Muscle layer of colon (tissue), 2 donors: ENCODE results near the gene IVNS1ABP.
"Not testable (repeated sequence)": the region's sequence is repeated elsewhere in the genome, so short reads cannot be mapped to it uniquely, and the experiment has no call there.

Source experiments
- H3K27ac ChIP-seq: one replicate; pipeline ENCODE4 v1.7.0; 2013; ENCODE audit warnings: low read depth, mild to moderate bottlenecking, low read length, moderate library complexity
- H3K27me3 ChIP-seq, 2 donors: one replicate each; pipeline ENCODE4 v1.7.0; 2013; ENCODE audit warnings: low read length in 2 of 2, mild to moderate bottlenecking in 2 of 2; ENCODE audit not compliant: insufficient read depth in 2 of 2, control insufficient read depth in 1 of 2
- H3K36me3 ChIP-seq: one replicate; pipeline ENCODE4 v1.7.0; 2013; ENCODE audit warnings: mild to moderate bottlenecking, low read length; ENCODE audit not compliant: insufficient read depth
- H3K4me1 ChIP-seq: one replicate; pipeline ENCODE4 v1.7.0; 2013; ENCODE audit warnings: mild to moderate bottlenecking, low read length; ENCODE audit not compliant: insufficient read depth
- H3K4me3 ChIP-seq, 2 donors: one replicate each; pipeline ENCODE4 v1.7.0; 2013; ENCODE audit warnings: low read length in 2 of 2, low read depth in 1 of 2, mild to moderate bottlenecking in 1 of 2, moderate library complexity in 1 of 2
- H3K9ac ChIP-seq: one replicate; pipeline ENCODE4 v1.7.0; 2013; ENCODE audit warnings: low read length
- H3K9me3 ChIP-seq: one replicate; pipeline ENCODE4 v1.7.0; 2013; ENCODE audit warnings: mild to moderate bottlenecking, low read length
- donor health status: abdominal sarcoma.
- donor health status: Adenocarcinoma of cecum.

IVNS1ABP gene

DNA sequence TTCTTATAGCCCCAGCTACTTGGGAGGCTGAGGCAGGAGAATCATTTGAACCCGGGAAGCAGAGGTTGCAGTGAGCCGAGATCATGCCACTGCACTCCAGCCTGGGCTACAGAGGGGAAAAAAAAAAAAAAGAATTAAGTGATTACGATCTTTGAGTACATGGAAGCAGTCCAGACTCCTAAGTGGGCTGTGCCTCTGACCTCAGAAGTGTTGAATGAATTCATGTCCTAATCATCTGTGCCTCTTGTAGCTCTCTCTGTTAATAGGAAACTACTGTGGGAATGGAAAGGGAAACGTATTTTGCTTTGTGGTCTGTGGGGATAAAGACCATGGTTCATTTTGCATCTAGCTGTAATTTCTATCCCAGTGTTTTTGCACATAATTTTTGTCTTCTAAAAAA, 8.4 kb upstream of the IVNS1ABP start:
- H3K9ac ChIP-seq, result no peak overlapping the region
- no peak overlapping the region for H3K4me3 ChIP-seq
- no peaks in the 10 kb centered on the region for H3K4me1 ChIP-seq
- H3K9me3 ChIP-seq, result no peaks in the 10 kb centered on the region
- no peaks in the 10 kb centered on the region for H3K27me3 ChIP-seq
- H3K36me3 ChIP-seq, result no peaks in the 10 kb centered on the region
- H3K27ac ChIP-seq, result no peak overlapping the region

DNA sequence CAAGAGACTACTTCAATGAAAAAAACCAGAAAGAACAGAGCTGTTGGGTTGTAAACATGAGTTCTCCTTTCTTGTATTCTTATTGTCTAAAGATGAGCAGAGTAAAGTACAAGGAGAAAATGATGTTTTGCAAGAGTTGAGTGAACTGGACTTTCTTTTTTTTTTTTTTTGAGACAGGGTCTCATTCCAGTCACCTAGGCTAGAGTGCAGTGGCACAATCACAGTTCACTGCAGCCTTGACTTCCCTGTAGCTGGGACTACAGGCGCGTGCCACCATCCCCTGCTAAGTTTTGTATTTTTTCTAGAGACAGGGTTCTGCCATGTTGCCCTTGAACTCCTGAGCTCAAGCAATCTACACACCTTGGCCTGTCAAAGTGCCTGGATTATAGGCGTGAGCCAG, 7.1 kb upstream of the IVNS1ABP start:
- Histone ChIP-seq H3K4me1 (no peaks in the 10 kb centered on the region), H3K27ac (no peak overlapping the region), H3K9me3 (no peaks in the 10 kb centered on the region), H3K4me3 (no peak overlapping the region), H3K36me3 (no peaks in the 10 kb centered on the region), H3K27me3 (no peaks in the 10 kb centered on the region), H3K9ac (no peak overlapping the region)

DNA sequence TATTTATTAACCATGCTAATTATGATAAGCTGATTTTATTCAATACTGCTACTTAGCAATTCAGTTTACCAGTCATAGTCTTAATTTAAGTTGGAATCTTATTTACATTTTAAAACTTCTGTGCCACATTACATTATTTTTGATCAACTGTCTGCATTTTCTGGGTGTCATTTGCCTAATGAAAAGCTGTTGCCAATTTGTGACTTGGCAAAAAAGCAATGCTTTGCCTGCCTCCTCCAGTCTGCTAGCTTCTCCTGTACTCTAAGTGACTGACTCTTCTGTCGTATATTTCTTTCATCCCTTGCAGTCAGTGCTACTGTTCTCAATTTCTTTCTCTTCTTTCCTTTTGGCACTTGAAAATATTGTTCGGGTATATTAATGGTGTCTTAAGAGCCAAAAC, 5.6 kb upstream of the IVNS1ABP start:
- H3K4me3 ChIP-seq, result no peak overlapping the region
- no peaks in the 10 kb centered on the region for H3K36me3 ChIP-seq
- no peaks in the 10 kb centered on the region for H3K27me3 ChIP-seq
- no peak overlapping the region for H3K27ac ChIP-seq
- H3K9ac ChIP-seq, result no peak overlapping the region
- peaks cover 4% of the 10 kb centered on the region for H3K4me1 ChIP-seq
- no peaks in the 10 kb centered on the region for H3K9me3 ChIP-seq

DNA sequence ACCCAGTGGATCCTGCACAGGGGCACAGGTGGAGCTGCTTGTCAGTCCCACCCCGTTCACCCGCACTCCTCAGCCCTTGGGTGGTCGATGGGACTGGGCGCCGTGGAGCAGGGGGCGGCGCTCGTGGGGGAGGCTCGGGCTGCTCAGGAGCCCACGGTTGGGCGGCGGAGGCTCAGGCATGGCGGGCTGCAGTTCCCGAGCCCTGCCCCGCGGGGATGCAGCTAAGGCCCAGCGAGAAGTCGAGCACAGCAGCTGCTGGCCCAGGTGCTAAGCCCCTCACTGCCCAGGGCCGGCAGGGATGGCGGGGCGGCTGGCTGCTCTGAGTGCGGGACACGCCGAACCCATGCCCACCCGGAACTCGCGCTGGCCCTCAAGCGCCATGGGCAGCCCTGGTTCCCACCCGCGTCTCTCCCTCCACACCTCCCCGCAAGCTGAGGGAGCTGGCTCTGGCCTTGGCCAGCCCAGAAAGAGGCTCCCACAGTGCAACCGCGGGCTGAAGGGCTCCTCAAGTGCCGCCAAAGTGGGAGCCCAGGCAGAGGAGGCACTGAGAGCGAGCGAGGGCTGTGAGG, 4.7 kb upstream of the IVNS1ABP start:
- not testable (repeated sequence) for H3K27ac ChIP-seq, H3K9me3 ChIP-seq, H3K4me3 ChIP-seq, H3K9ac ChIP-seq, H3K4me1 ChIP-seq, H3K27me3 ChIP-seq, H3K36me3 ChIP-seq

DNA sequence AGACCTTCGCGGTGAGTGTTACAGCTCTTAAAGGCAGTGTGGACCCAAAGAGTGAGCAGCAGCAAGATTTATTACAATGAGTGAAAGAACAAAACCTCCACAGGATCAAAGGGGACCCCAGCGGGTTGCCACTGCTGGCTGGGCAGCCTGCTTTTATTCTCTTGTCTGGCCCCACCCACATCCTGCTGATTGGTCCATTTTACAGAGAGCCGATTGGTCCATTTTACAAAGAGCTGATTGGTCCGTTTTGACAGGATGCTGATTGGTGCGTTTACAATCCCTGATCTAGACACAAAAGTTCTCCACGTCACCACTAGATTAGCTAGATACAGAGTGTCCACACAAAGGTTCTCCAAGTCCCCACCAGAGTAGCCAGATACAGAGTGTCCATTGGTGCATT, 4.1 kb upstream of the IVNS1ABP start:
- not testable (repeated sequence) for H3K27me3 ChIP-seq, H3K9me3 ChIP-seq, H3K9ac ChIP-seq, H3K4me3 ChIP-seq, H3K36me3 ChIP-seq, H3K4me1 ChIP-seq, H3K27ac ChIP-seq

DNA sequence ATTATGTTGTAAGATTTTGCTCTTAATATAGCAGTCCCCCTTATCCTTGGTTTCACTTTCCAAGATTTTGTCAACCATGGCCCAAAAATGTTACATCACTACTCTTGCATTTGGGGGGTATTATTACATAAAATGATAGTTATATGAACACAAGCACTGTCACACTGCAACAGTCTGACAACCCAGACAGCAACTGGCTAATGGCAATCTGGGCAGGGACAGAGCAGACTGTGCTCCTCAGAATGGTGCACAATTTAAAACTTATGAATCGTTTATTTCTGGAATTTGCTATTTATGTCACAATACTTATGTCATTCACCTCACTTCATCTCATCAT, 2.1 kb upstream of the IVNS1ABP start:
- Histone ChIP-seq H3K36me3 (no peaks in the 10 kb centered on the region), H3K4me1 (peaks cover 24% of the 10 kb centered on the region), H3K9ac (no peak overlapping the region), H3K9me3 (no peaks in the 10 kb centered on the region), H3K4me3 (no peak overlapping the region), H3K27me3 (no peaks in the 10 kb centered on the region), H3K27ac (no peak overlapping the region)

DNA sequence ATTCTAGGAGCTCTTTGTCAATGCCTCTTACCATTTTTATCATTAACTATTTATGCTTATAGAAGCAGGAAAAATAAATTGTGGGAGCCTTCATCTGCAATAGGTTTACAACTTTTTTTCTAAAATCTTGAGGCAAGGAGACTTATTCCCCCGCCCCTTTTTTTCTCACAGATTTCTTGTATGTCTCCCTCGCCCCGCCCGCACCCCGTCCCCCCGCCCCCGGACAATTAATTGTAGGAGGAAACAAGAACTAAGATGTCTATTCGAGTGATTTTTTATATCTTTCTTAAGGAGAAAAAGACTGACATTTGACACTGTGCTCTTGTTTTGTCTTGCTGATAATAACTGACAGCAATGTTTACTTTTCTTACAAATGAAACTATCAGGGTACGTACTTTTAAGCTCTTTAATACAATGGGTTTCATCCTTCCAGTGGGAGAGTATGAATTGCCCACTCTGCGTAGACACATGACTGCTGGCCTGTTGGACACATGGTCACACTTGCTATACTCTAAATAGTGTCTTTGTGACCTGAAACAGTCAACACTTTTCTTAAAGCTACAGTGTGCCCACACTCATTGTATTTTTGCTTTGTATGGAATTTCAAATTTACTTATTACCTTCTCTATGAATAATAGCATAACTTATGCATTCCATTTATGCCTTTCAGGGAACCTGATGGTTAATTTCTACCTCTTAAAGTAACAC, 1.5 kb upstream of the IVNS1ABP start:
- H3K4me3 ChIP-seq, result no peak overlapping the region
- no peaks in the 10 kb centered on the region for H3K27me3 ChIP-seq
- no peak overlapping the region for H3K9ac ChIP-seq
- no peaks in the 10 kb centered on the region for H3K36me3 ChIP-seq
- H3K27ac ChIP-seq, result no peak overlapping the region
- no peaks in the 10 kb centered on the region for H3K9me3 ChIP-seq
- H3K4me1 ChIP-seq, result peaks cover 30% of the 10 kb centered on the region

DNA sequence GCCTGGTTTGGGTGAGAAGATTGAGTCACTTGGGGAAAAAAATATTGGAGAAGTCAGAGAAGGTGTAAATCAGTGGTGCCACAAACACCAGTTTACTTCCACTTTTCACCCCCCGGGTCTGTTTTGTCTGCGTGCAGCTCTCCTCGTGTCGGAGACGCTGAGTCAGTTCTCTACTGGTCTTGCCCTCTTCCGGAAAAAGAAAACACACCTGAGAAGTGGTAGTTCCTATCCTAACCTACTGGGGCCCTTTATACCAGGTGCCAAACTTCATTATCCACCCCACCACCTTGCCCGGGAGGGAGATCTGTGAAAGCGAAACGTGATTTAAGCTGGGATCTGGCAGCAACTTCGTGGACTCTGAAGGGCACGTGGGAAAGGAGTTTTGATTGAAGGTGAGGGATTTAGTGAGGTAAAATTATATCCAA, 855 bp upstream of the IVNS1ABP start:
- Histone ChIP-seq H3K9ac (peak overlapping the region; percentile 71), H3K4me1 (peaks cover 31% of the 10 kb centered on the region), H3K27me3 (no peaks in the 10 kb centered on the region), H3K36me3 (no peaks in the 10 kb centered on the region), H3K4me3 (peak overlapping the region; percentile 78 to 98), H3K9me3 (no peaks in the 10 kb centered on the region), H3K27ac (peak overlapping the region; percentile 75)

DNA sequence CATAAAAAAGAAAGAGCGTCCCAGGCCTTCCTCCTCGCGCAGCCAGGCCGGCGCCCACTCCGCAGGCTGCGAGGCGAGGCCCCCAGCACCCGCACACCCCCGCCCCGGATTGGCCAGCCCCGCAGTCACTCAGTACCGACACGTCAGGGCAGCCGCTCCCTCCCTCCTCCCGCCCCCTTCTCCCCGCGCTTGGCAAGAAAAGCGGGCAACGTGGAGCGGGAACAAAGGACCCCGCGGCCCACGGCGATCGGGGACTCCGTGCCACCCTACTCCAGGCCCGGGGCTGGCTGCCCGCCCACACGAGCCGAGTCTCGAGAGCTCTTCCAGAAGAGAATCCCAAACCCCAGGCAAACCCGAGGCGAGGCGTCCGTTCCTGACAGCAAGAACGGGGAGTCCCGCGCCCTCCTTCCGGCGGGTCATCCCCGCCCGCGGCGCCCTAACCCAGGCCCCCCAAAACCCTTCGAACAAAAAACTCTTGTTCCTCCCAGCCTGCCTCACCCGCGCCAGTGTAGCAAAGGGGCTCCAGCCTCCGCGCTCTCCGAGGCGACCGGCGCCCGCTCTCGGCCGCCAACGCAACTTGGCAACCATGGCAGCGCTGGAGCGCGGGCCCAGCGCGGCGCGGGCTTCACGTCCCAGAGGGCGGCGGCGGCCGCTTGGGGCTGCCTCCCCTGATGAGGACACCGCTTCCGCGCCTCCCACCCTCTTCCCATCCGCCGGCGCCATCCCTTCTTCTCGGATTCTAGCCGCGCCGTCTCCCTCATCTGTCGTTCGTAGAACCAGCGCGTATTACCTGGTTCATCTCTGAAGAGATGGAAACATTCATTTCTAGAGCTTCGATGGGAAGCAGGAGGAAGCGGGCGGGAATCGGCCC, 645 bp downstream of the IVNS1ABP start:
- Histone ChIP-seq H3K4me3 (peak overlapping the region; percentile 78 to 86), H3K27me3 (no peaks in the 10 kb centered on the region), H3K9ac (peak overlapping the region; percentile 83), H3K36me3 (no peaks in the 10 kb centered on the region), H3K27ac (peak overlapping the region; percentile 83), H3K4me1 (peaks cover 44% of the 10 kb centered on the region), H3K9me3 (no peaks in the 10 kb centered on the region)

DNA sequence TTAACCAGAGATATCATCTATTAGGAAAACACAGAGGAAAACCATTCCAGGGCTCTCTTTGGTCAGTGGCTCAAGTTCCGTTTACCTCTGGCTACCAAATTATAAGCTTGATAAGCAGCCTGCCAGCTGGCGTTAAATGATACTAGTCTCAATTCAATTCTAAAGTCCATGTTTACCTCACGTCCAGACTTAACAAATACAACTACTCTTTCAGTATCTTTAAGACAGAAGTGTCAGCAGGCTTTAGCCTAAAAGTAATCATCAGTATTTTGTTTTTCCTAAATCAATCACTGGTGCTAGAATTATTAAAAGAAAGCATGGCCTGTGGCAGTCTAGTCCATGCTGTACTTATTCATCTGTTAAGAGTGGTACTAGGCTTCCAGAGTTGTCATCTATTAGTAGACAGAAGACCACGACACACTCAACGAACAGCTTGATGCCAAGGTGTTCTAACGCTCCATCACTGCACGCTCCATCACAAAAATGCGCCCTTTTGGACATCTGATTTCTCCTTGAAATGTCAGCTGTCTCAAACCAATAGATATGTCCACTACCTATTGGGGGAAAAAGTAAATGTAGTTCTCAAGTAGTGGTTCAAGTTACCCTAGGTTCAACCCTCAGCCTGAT, 1.5 kb downstream of the IVNS1ABP start:
- Histone ChIP-seq H3K27ac (peak overlapping the region; percentile 83), H3K4me1 (peaks cover 44% of the 10 kb centered on the region), H3K4me3 (peak overlapping the region; percentile 78 to 86)

DNA sequence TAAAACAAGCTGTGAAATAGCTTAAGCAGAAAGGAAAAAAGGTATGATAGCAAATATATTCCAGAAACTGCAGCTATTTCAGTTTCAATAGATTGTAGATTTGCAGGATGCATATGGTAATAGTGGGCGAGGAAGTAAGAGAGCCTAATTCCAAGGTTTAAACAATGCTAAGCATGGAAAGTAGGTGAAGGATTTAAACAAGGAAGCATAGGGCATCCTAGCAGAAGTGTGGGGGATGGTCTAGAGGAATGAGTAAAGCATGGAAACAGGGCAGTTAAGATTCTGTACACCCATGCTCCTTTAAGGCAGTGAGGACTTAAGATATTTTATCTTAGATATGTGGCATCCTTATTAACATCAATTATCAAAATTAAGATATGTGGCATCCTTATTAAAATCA, 2.6 kb downstream of the IVNS1ABP start:
- H3K36me3 ChIP-seq, result no peaks in the 10 kb centered on the region
- H3K27me3 ChIP-seq, result no peaks in the 10 kb centered on the region
- H3K27ac ChIP-seq, result no peak overlapping the region
- H3K4me3 ChIP-seq, result no peak overlapping the region
- no peaks in the 10 kb centered on the region for H3K9me3 ChIP-seq
- no peak overlapping the region for H3K9ac ChIP-seq
- peaks cover 44% of the 10 kb centered on the region for H3K4me1 ChIP-seq

More for the DNA sequence above, 1.5 kb downstream of the IVNS1ABP start:
- Histone ChIP-seq H3K9me3 (no peaks in the 10 kb centered on the region), H3K27me3 (no peaks in the 10 kb centered on the region), H3K36me3 (no peaks in the 10 kb centered on the region), H3K9ac (peak overlapping the region; percentile 83)
